Heart right ventricle (tissue), 16 donors: ENCODE results near the gene HYKK. TPM values are rescaled to one million over a fixed set of nuclear protein-coding genes. Genes with fewer than 3 reads are reported as not detected.
"Not testable (repeated sequence)": the region's sequence is repeated elsewhere in the genome, so short reads cannot be mapped to it uniquely, and the experiment has no call there.

ENCODE experiments used
- ATAC-seq, 8 donors: fragments of 200-7000 bp; cut with Tn5 transposase; one replicate each; pipeline ENCODE4 v1.9.1; 2020; ENCODE audit warnings: mild to moderate bottlenecking in 8 of 8, moderate library complexity in 8 of 8, moderate number of reproducible peaks in 1 of 8
- DNase-seq, 2 donors: peaks; one replicate each; pipeline ENCODE4 v3.0.0-alpha.2; 2020
- H3K27ac ChIP-seq, 10 donors: fragments of 200-600 bp; sonication (generic) in 2 of 10; one replicate each; pipeline versions ENCODE4 v1.5.0 to v1.8.0; 2020 to 2022; ENCODE audit warnings: mild to moderate bottlenecking in 3 of 10
- H3K27me3 ChIP-seq, 7 donors: fragments of 200-600 bp; one replicate each; pipeline ENCODE4 v1.8.0; 2021 to 2022; ENCODE audit warnings: mild to moderate bottlenecking in 2 of 7
- H3K36me3 ChIP-seq, 9 donors: fragments of 200-600 bp; sonication (generic) in 1 of 9; one replicate each; pipeline versions ENCODE4 v1.5.0 to v1.8.0; 2020 to 2022; ENCODE audit warnings: mild to moderate bottlenecking in 2 of 9
- H3K4me1 ChIP-seq, 9 donors: fragments of 200-600 bp; sonication (generic) in 1 of 9; one replicate each; pipeline versions ENCODE4 v1.5.0 to v1.8.0; 2020 to 2022; ENCODE audit warnings: mild to moderate bottlenecking in 4 of 9
- H3K4me3 ChIP-seq, 10 donors: fragments of 200-600 bp; sonication (generic) in 2 of 10; one replicate each; pipeline versions ENCODE4 v1.5.0 to v1.8.0; 2020 to 2022; ENCODE audit warnings: mild to moderate bottlenecking in 7 of 10, moderate library complexity in 2 of 10
- H3K9me3 ChIP-seq, 11 donors: fragments of 200-600 bp in 10 of 11; sonication (generic) in 2 of 11; one replicate each; pipeline versions ENCODE4 v1.5.0 to v1.8.0; 2013 to 2022; ENCODE audit warnings: mild to moderate bottlenecking in 2 of 11, control low read depth in 1 of 11, moderate library complexity in 1 of 11
- CTCF ChIP-seq, 9 donors: fragments of 200-600 bp; sonication (generic) in 2 of 9; IDR thresholded peaks; one replicate each; pipeline versions ENCODE4 v1.5.0 to v1.8.0; 2021 to 2022; ENCODE audit warnings: antibody characterized with exemption in 9 of 9, mild to moderate bottlenecking in 5 of 9, moderate library complexity in 1 of 9
- WGBS, 2 donors: extraction: QIAGEN DNeasy Blood & Tissue Kit; methylation state at CpG; one replicate each; pipeline ENCODE4 v1.1.7; 2013; ENCODE audit warnings: inconsistent platforms in 1 of 2; 5-methylcytosine and 5-hydroxymethylcytosine counted together
- intact Hi-C, 10 donors: fragments of 100-400 bp; cut with DNase I; formaldehyde crosslinking; loops; one replicate each; pipeline versions ENCODE4 v1.11.1 to v1.14.2; 2022
- polyA plus RNA-seq, 2 donors: library from polyadenylated mRNA; stranded (reverse); fragments of 200-250 nt; gene quantifications; one replicate each; pipeline ENCODE4 v1.2.3, GENCODE V29; 2013
- total RNA-seq, 10 donors: library from RNA; stranded (reverse); fragmentation: NEBNext Ultra II Directional in 3 of 10; extraction: Animal tissue kit (Norgen Biotek cat#: 25700) in 3 of 10; gene quantifications; one replicate each; pipeline versions ENCODE4 v1.2.1 to v1.2.4, GENCODE V29; 2021 to 2023
- donor health status: Arrhythmogenic right ventricular cardiomyopathy.
- donor health status: ischemic (EF 13 %, LVEDD 7.1; RV severe dilation, severe dysfunction).
- donor health status: healthy with polysubstance abuse.
- donor health status: DM: no; HTN: yes; CAD: no.
- donor health status: DM: no; HTN: no; CAD: no.
- donor health status: ischemic (EF 25% LVEDD 6.9; RV normal size, moderate dysfunction).
- donor health status: ischemic (EF 25% LVEDD 5.7; RV mildly dilated, moderate dysfunction).
- donor health status: healthy.
- donor health status: DM: yes; HTN: yes; CAD: no.
- donor health status: Ischemic cardiomyopathy.
- donor health status: ischemic (EF 35%, LVEDD 5.7; RV mildly dilated, moderate dysfunction).
- donor health status: nonischemic (EF 11% LVEDD 7.7; RV severe dilation, severe dysfunction).
- donor health status: DM: yes; HTN: yes; CAD: no.
- donor health status: PGD.
- donor health status: ischemic (EF 29% LVEDD 5.4; RV normal size, mild dysfunction).
- donor health status: nonischemic (EF 23%, LVEDD 6.1; RV moderate dilation, normal function).

HYKK gene
- total and polyA plus RNA-seq, 12 donors = 2.2 to 7.7 (median 6.7) TPM

GRCh38 chr15:78551902-78552301 lies 44.5 kb downstream of the HYKK start:
- ATAC-seq = no peak
- Histone ChIP-seq H3K36me3 (peaks cover 0 to 46% (median 42%) of the 10 kb centered on the region in 9 donors), H3K27ac (no peak overlapping the region), H3K27me3 (no peaks in the 10 kb centered on the region), H3K4me1 (no peaks in the 10 kb centered on the region), H3K9me3 (no peaks in the 10 kb centered on the region), H3K4me3 (no peak overlapping the region)
- no peak for TF ChIP-seq CTCF (IDR thresholded peaks at IDR 0.05)
- intact Hi-C loops = no loop called here
- DNase-seq = no peak
- 87 to 91% methylated on average over 5 of the region's 5 CpGs for WGBS, 2 donors

- H3K36me3 ChIP-seq = peaks cover 0 to 39% (median 35%) of the 10 kb centered on the region in 9 donors
- no peak for TF ChIP-seq CTCF (IDR thresholded peaks at IDR 0.05)
- H3K27me3 ChIP-seq = no peaks in the 10 kb centered on the region
- no peaks in the 10 kb centered on the region for H3K9me3 ChIP-seq
- intact Hi-C loops = no loop called here
- no peaks in the 10 kb centered on the region for H3K4me1 ChIP-seq
- H3K4me3 ChIP-seq = no peak overlapping the region
- no peak overlapping the region for H3K27ac ChIP-seq
- ATAC-seq = no peak
- DNase-seq = no peak
- WGBS, 2 donors = 59 to 60% methylated on average over 5 of the region's 5 CpGs
Measured at GRCh38 chr15:78552597-78552996, 45.2 kb downstream of the HYKK start.

- H3K4me1 ChIP-seq, H3K36me3 ChIP-seq, ATAC-seq, DNase-seq, H3K4me3 ChIP-seq, H3K27ac ChIP-seq, H3K9me3 ChIP-seq, intact Hi-C loops: not testable (repeated sequence)
- WGBS, 2 donors = 95 to 97% methylated on average over 10 of the region's 10 CpGs
- peaks cover 0 to 13% (median 0%) of the 10 kb centered on the region in 7 donors for H3K27me3 ChIP-seq
Measured at GRCh38 chr15:78560201-78560600, 52.8 kb downstream of the HYKK start.

DNA sequence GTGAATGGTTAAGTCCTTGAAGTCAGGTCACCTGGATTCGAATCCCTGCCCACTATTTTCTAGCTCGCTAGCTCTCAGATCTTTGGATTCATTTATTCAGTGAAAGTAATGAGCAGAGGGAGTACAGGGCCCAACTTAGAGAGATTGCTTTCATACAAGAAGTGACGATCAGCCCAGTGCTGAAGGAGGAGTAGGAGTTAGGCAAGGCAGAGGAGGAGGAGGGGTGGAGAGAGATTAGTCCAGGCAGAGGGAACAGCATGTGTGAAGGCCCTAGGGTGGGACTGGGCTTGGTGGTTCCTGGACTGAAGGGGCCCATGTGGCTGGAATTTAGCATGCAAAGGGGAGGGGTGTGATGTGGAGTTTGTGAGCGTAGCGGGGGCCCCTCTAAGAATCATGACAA lies 54.1 kb downstream of the HYKK start:
- DNase-seq = no peak
- Histone ChIP-seq H3K27ac (no peak overlapping the region), H3K4me3 (no peak overlapping the region), H3K36me3 (no peaks in the 10 kb centered on the region), H3K27me3 (peaks cover 0 to 22% (median 0%) of the 10 kb centered on the region in 7 donors), H3K4me1 (peaks cover 0 to 17% (median 12%) of the 10 kb centered on the region in 9 donors), H3K9me3 (no peaks in the 10 kb centered on the region)
- intact Hi-C loops = no loop called here
- no peak for TF ChIP-seq CTCF (IDR thresholded peaks at IDR 0.05)
- WGBS, 2 donors = 87 to 89% methylated on average over 5 of the region's 5 CpGs
- ATAC-seq = no peak

GRCh38 chr15:78563092-78563491 lies 55.7 kb downstream of the HYKK start:
- H3K9me3 ChIP-seq = no peaks in the 10 kb centered on the region
- H3K4me1 ChIP-seq = peaks cover 0 to 17% (median 12%) of the 10 kb centered on the region in 9 donors
- intact Hi-C loops = no loop called here
- no peak overlapping the region for H3K4me3 ChIP-seq
- no peaks in the 10 kb centered on the region for H3K36me3 ChIP-seq
- peaks cover 0 to 37% (median 8%) of the 10 kb centered on the region in 7 donors for H3K27me3 ChIP-seq
- no peak for ATAC-seq
- no peak for DNase-seq
- 72% methylated on average over 2 of the region's 2 CpGs for WGBS, 2 donors
- TF ChIP-seq CTCF (IDR thresholded peaks at IDR 0.05) = no peak
- H3K27ac ChIP-seq = no peak overlapping the region
